T-helper 22 cell (primary cell): Measurements from ENCODE around the gene FOXD1.
"Not testable (repeated sequence)": the region's sequence is repeated elsewhere in the genome, so short reads cannot be mapped to it uniquely, and the experiment has no call there.

Experiments used
- DNase-seq: peaks from one replicate; pipeline ENCODE4 v3.0.0-alpha.2; 2020; ENCODE audit warnings: low read depth

Gene FOXD1

GRCh38 chr5:73460133-73460532 is 11.6 kb upstream of the FOXD1 start:
- no peak for DNase-seq

GRCh38 chr5:73459366-73459765 is 10.8 kb upstream of the FOXD1 start:
- DNase-seq = no peak

GRCh38 chr5:73456462-73456861 is 7.9 kb upstream of the FOXD1 start:
- not testable (repeated sequence) for DNase-seq

GRCh38 chr5:73454379-73455036 is 5.9 kb upstream of the FOXD1 start:
- DNase-seq = no peak

GRCh38 chr5:73452215-73452614 is 3.6 kb upstream of the FOXD1 start:
- DNase-seq = no peak

GRCh38 chr5:73451224-73452130 is 2.9 kb upstream of the FOXD1 start:
- DNase-seq = peak; percentile 42

GRCh38 chr5:73450672-73451223 is 2.2 kb upstream of the FOXD1 start:
- DNase-seq = no peak

GRCh38 chr5:73450137-73450536 is 1.6 kb upstream of the FOXD1 start:
- no peak for DNase-seq

GRCh38 chr5:73447530-73448462 is 781 bp downstream of the FOXD1 start:
- DNase-seq = no peak

- DNase-seq = no peak
Measured at GRCh38 chr5:73446631-73447529, 1.7 kb downstream of the FOXD1 start.

- DNase-seq = no peak
Measured at GRCh38 chr5:73445665-73446630, 2.6 kb downstream of the FOXD1 start.

- DNase-seq = no peak
Measured at GRCh38 chr5:73444499-73445438, 3.8 kb downstream of the FOXD1 start.

GRCh38 chr5:73443829-73444498 is 4.6 kb downstream of the FOXD1 start:
- no peak for DNase-seq

GRCh38 chr5:73442996-73443627 is 5.5 kb downstream of the FOXD1 start:
- DNase-seq = no peak

GRCh38 chr5:73442231-73442811 is 6.3 kb downstream of the FOXD1 start:
- no peak for DNase-seq

- no peak for DNase-seq
Measured at GRCh38 chr5:73441378-73441777, 7.2 kb downstream of the FOXD1 start.

- DNase-seq = no peak
Measured at GRCh38 chr5:73440262-73440661, 8.3 kb downstream of the FOXD1 start.
